HFFc6 (cell line): ENCODE measurements around the gene CENATAC. TPM values are rescaled to one million over a fixed set of nuclear protein-coding genes. Genes with fewer than 3 reads are reported as not detected.

Source experiments
- DNase-seq: peaks from one replicate; pipeline ENCODE4 v3.0.0-alpha.2; 2018
- H3K27ac Mint-ChIP-seq: 2 replicates; pipeline ENCODE4 v1.8.0; 2020; ENCODE audit warnings: mild to moderate bottlenecking, mixed read lengths
- H3K27me3 Mint-ChIP-seq: 2 replicates; pipeline ENCODE4 v1.8.0; 2021; ENCODE audit warnings: mild to moderate bottlenecking, moderate library complexity, mixed read lengths; ENCODE audit not compliant: insufficient read depth
- H3K36me3 Mint-ChIP-seq: 2 replicates; pipeline ENCODE4 v1.8.0; 2021; ENCODE audit warnings: low read depth, mixed read lengths
- H3K4me1 Mint-ChIP-seq: 2 replicates; pipeline ENCODE4 v1.8.0; 2020; ENCODE audit warnings: low read depth, mixed read lengths
- H3K4me3 Mint-ChIP-seq: 2 replicates; pipeline ENCODE4 v1.8.0; 2020; ENCODE audit warnings: mild to moderate bottlenecking, moderate library complexity, mixed read lengths
- H3K9me3 Mint-ChIP-seq: 2 replicates; pipeline ENCODE4 v1.8.0; 2020; ENCODE audit warnings: mild to moderate bottlenecking, mixed read lengths
- total RNA-seq, 6 experiments: library from RNA; stranded (reverse); fragmentation: NEBNext Ultra II Directional; extraction: Animal tissue kit (Norgen Biotek cat#: 25700); gene quantifications; 2 replicates in 1 of 6; 3 replicates in 5 of 6; pipeline ENCODE4 v1.2.3, GENCODE V29; 2021
- TF ChIP-seq, protein P1 (sequence below): fragments of 200-600 bp; sonication (generic); IDR thresholded peaks from 2 replicates; pipeline ENCODE4 v1.5.0; 2021; ENCODE audit warnings: antibody characterized with exemption, mild to moderate bottlenecking

Gene CENATAC
- total RNA-seq, 6 experiments from 2014 or later = 15.5 to 19.1 (median 17.0) TPM

- no peaks in the 10 kb centered on the region for H3K9me3 Mint-ChIP-seq
- TF ChIP-seq, protein P1, sequence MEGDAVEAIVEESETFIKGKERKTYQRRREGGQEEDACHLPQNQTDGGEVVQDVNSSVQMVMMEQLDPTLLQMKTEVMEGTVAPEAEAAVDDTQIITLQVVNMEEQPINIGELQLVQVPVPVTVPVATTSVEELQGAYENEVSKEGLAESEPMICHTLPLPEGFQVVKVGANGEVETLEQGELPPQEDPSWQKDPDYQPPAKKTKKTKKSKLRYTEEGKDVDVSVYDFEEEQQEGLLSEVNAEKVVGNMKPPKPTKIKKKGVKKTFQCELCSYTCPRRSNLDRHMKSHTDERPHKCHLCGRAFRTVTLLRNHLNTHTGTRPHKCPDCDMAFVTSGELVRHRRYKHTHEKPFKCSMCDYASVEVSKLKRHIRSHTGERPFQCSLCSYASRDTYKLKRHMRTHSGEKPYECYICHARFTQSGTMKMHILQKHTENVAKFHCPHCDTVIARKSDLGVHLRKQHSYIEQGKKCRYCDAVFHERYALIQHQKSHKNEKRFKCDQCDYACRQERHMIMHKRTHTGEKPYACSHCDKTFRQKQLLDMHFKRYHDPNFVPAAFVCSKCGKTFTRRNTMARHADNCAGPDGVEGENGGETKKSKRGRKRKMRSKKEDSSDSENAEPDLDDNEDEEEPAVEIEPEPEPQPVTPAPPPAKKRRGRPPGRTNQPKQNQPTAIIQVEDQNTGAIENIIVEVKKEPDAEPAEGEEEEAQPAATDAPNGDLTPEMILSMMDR = no peak
- no peak overlapping the region for H3K27ac Mint-ChIP-seq
- peaks cover 5% of the 10 kb centered on the region for H3K27me3 Mint-ChIP-seq
- peaks cover 7% of the 10 kb centered on the region for H3K4me1 Mint-ChIP-seq
- no peak overlapping the region for H3K4me3 Mint-ChIP-seq
- no peak for DNase-seq
- H3K36me3 Mint-ChIP-seq = peaks cover 39% of the 10 kb centered on the region
These were observed 48.6 kb downstream of the CENATAC start for GRCh38 chr11:119046489-119046888.

DNA sequence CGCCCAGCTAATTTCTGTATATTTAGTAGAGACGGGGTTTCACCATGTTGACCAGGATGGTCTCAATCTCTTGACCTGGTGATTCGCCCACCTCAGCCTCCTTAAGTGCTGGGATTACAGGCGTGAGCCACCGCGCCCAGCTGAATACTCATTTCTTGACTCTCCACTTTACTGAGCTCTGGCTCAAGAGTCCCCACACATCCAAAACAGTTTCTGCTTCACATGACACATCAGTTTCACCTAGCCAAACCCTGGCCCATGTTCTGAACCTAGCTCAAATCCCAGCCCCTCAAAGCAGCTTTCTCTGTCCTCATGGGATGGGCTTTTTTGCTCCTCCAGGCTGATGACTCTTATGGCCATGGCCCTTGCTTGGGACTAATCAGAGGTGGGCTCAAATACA, 49.3 kb downstream of the CENATAC start:
- Mint-ChIP-seq H3K27me3 (peaks cover 5% of the 10 kb centered on the region; the same call in 1 of the 2 replicates), H3K9me3 (no peaks in the 10 kb centered on the region), H3K4me1 (peaks cover under 1% of the 10 kb centered on the region), H3K27ac (no peak overlapping the region), H3K36me3 (peaks cover 42% of the 10 kb centered on the region), H3K4me3 (no peak overlapping the region)
- TF ChIP-seq, protein P1 = no peak
- no peak for DNase-seq

GRCh38 chr11:119048644-119049043, 50.7 kb downstream of the CENATAC start:
- DNase-seq = no peak
- H3K4me1 Mint-ChIP-seq = no peaks in the 10 kb centered on the region; the same call in 1 of the 2 replicates
- H3K27ac Mint-ChIP-seq = no peak overlapping the region; the same call in 1 of the 2 replicates
- peaks cover 3% of the 10 kb centered on the region; the same call in 1 of the 2 replicates for H3K27me3 Mint-ChIP-seq
- peaks cover 54% of the 10 kb centered on the region for H3K36me3 Mint-ChIP-seq
- H3K9me3 Mint-ChIP-seq = no peaks in the 10 kb centered on the region
- H3K4me3 Mint-ChIP-seq = no peak overlapping the region
- TF ChIP-seq, protein P1 = no peak

DNA sequence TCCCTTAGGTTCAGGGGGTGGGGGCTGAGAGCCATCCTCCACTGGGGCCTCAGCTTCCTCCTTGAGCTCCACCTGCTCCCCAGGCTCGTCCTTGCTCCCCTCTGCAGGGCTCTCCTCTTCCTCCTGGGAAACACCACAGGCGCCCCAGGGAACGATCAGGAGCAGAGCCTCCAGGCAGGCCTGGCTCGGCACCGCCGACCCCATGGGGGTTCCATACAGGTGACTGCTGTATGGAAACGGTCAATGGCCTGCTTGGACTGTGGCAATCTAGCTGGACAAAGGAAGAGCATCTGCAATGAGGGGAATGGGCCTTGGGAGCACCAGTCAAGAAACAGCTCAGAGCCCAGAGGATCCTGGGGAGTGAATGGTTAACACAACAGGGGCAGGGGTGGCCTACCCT, 51.1 kb downstream of the CENATAC start:
- Mint-ChIP-seq H3K36me3 (peaks cover 58% of the 10 kb centered on the region), H3K4me3 (no peak overlapping the region), H3K4me1 (no peaks in the 10 kb centered on the region; the same call in 1 of the 2 replicates), H3K9me3 (no peaks in the 10 kb centered on the region), H3K27ac (no peak overlapping the region), H3K27me3 (peaks cover 3% of the 10 kb centered on the region; the same call in 1 of the 2 replicates)
- no peak for DNase-seq
- TF ChIP-seq, protein P1 = no peak

GRCh38 chr11:119051440-119052162, 53.7 kb downstream of the CENATAC start:
- TF ChIP-seq, protein P1 = no peak
- Mint-ChIP-seq H3K4me3 (no peak overlapping the region), H3K27me3 (peaks cover 3% of the 10 kb centered on the region), H3K9me3 (no peaks in the 10 kb centered on the region), H3K27ac (no peak overlapping the region), H3K4me1 (peaks cover 17% of the 10 kb centered on the region), H3K36me3 (peaks cover 57% of the 10 kb centered on the region)
- no peak for DNase-seq
